Glutamatergic neuron (in vitro differentiated cells): ENCODE data around the gene NFKBIA. TPM values are rescaled to one million over a fixed set of nuclear protein-coding genes. Genes with fewer than 3 reads are reported as not detected.

Experiments used
- DNase-seq: peaks from one replicate; pipeline ENCODE4 v3.0.0; 2022
- H3K27ac Mint-ChIP-seq: one replicate; pipeline ENCODE4 v1.8.0; 2020; ENCODE audit warnings: mild to moderate bottlenecking, mixed read lengths, inconsistent platforms; ENCODE audit not compliant: unreplicated experiment
- H3K27me3 Mint-ChIP-seq: one replicate; pipeline ENCODE4 v1.8.0; 2020; ENCODE audit warnings: mild to moderate bottlenecking, moderate library complexity, mixed read lengths, inconsistent platforms; ENCODE audit not compliant: unreplicated experiment
- H3K36me3 Mint-ChIP-seq: one replicate; pipeline ENCODE4 v1.8.0; 2020; ENCODE audit warnings: mild to moderate bottlenecking, mixed read lengths, inconsistent platforms; ENCODE audit not compliant: unreplicated experiment
- H3K4me1 Mint-ChIP-seq: one replicate; pipeline ENCODE4 v1.8.0; 2020; ENCODE audit warnings: mild to moderate bottlenecking, low read depth, mixed read lengths, inconsistent platforms; ENCODE audit not compliant: unreplicated experiment
- H3K4me3 Mint-ChIP-seq: one replicate; pipeline ENCODE4 v1.8.0; 2020; ENCODE audit warnings: mild to moderate bottlenecking, mixed read lengths, inconsistent platforms; ENCODE audit not compliant: unreplicated experiment
- H3K9me3 Mint-ChIP-seq: one replicate; pipeline ENCODE4 v1.8.0; 2020; ENCODE audit warnings: mild to moderate bottlenecking, moderate library complexity, mixed read lengths, inconsistent platforms; ENCODE audit not compliant: unreplicated experiment
- CTCF ChIP-seq: fragments of 200-600 bp; sonication (generic); IDR thresholded peaks from one replicate; pipeline ENCODE4 v1.5.0; 2021; ENCODE audit not compliant: partially characterized antibody, unreplicated experiment
- total RNA-seq: library from RNA; stranded (reverse); fragmentation: NEBNext Ultra II Directional; extraction: Animal tissue kit (Norgen Biotek cat#: 25700); gene quantifications from one replicate; pipeline ENCODE4 v1.2.1, GENCODE V29; 2021; ENCODE audit not compliant: unreplicated experiment

NFKBIA gene
- total RNA-seq, 1 donor from 2014 or later: 20.1 TPM

GRCh38 chr14:35429951-35430350, 25.4 kb upstream of the NFKBIA start:
- TF ChIP-seq CTCF: no peak
- Mint-ChIP-seq H3K36me3 (no peaks in the 10 kb centered on the region), H3K9me3 (no peaks in the 10 kb centered on the region), H3K27me3 (no peaks in the 10 kb centered on the region), H3K27ac (no peak overlapping the region), H3K4me3 (no peak overlapping the region), H3K4me1 (no peaks in the 10 kb centered on the region)
- no peak for DNase-seq

DNA sequence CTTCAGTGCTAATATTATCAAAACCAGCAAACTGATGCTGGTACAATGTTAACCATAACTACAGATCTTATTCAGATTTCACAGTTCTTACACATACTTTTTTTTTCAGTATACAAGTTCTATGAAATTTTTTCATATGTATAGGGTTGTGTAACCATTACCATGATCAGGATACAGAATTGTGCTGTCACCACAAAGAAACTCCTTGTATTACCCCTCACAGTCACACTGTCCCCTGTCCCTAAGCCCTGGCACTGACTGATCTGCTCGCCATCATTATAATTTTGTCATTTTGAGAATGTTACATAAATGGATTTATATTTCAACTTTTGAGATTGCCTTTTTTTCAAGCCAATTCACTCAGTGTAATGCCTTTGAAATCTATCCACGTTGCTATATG, 21.3 kb upstream of the NFKBIA start:
- Mint-ChIP-seq H3K27ac (no peak overlapping the region), H3K9me3 (peaks cover 1% of the 10 kb centered on the region), H3K4me3 (no peak overlapping the region), H3K36me3 (no peaks in the 10 kb centered on the region), H3K4me1 (no peaks in the 10 kb centered on the region), H3K27me3 (peaks cover 3% of the 10 kb centered on the region)
- DNase-seq: no peak
- TF ChIP-seq CTCF: no peak

DNA sequence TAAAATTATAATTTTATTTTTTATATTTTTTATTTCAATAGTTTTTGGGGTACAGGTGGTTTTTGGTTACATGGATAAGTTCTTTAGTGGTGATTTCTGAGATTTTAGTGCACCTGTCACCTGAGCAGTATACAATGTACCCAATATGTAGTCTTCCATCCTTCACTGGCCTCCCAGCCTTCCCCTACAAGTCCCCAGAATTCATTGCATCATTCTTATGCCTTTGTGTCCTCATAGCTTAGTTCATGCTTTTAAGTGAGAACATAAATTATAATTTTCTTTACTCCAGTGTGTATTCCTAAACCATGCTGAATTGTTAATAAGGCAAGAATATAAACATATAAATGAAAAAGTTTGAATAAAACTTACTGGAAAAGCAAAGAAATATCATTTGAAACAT, 19.1 kb upstream of the NFKBIA start:
- H3K9me3 Mint-ChIP-seq: peaks cover 1% of the 10 kb centered on the region
- peaks cover 3% of the 10 kb centered on the region for H3K27me3 Mint-ChIP-seq
- no peak overlapping the region for H3K27ac Mint-ChIP-seq
- no peak overlapping the region for H3K4me3 Mint-ChIP-seq
- no peak for DNase-seq
- no peak for TF ChIP-seq CTCF
- peaks cover 2% of the 10 kb centered on the region for H3K4me1 Mint-ChIP-seq
- H3K36me3 Mint-ChIP-seq: no peaks in the 10 kb centered on the region

- Mint-ChIP-seq H3K9me3 (peaks cover 4% of the 10 kb centered on the region), H3K36me3 (no peaks in the 10 kb centered on the region), H3K4me3 (no peak overlapping the region), H3K4me1 (peaks cover 8% of the 10 kb centered on the region), H3K27ac (no peak overlapping the region), H3K27me3 (peaks cover 5% of the 10 kb centered on the region)
- TF ChIP-seq CTCF: no peak
- DNase-seq: no peak
Measured at GRCh38 chr14:35420036-35420811, 15.7 kb upstream of the NFKBIA start.

GRCh38 chr14:35419429-35419841, 14.9 kb upstream of the NFKBIA start:
- H3K9me3 Mint-ChIP-seq: peaks cover 4% of the 10 kb centered on the region
- peaks cover 8% of the 10 kb centered on the region for H3K4me1 Mint-ChIP-seq
- no peak overlapping the region for H3K27ac Mint-ChIP-seq
- DNase-seq: no peak
- no peaks in the 10 kb centered on the region for H3K36me3 Mint-ChIP-seq
- H3K27me3 Mint-ChIP-seq: peaks cover 5% of the 10 kb centered on the region
- no peak for TF ChIP-seq CTCF
- no peak overlapping the region for H3K4me3 Mint-ChIP-seq
